ENCODE measurements around the gene FBXW8. TPM values are rescaled to one million over a fixed set of nuclear protein-coding genes. Genes with fewer than 3 reads are reported as not detected.

The FBXW8 gene
- total and polyA plus RNA-seq, 7 experiments from 2014 or later, result 4.8 to 13.2 (median 11.7) TPM

- Histone ChIP-seq H3K4me3 (ENCODE audit: low read length) (no peak overlapping the region), H3K36me3 (ENCODE audit: control insufficient read depth in 2 of 3, insufficient read depth in 3 of 3, low read length in 3 of 3) (peaks cover 0 to 33% (median 0%) of the 10 kb centered on the region in 3 experiments), H3K27ac (ENCODE audit: low read depth, low read length) (no peak overlapping the region), H3K9me3 (ENCODE audit: control insufficient read depth in 2 of 3, low read length in 3 of 3) (no peaks in the 10 kb centered on the region), H3K27me3 (ENCODE audit: control insufficient read depth in 2 of 2, insufficient read depth in 2 of 2, low read length in 2 of 2) (no peaks in the 10 kb centered on the region), H3K4me1 (ENCODE audit: control insufficient read depth in 2 of 2, insufficient read depth in 2 of 2, low read length in 2 of 2) (no peaks in the 10 kb centered on the region)
- H3K36me3 Mint-ChIP-seq, result peaks cover 0 to 68% (median 23%) of the 10 kb centered on the region in 5 donors
- no peaks in the 10 kb centered on the region for H3K27me3 Mint-ChIP-seq
- CTCF ChIA-PET, result no interaction called here
- H3K4me1 Mint-ChIP-seq, result no peaks in the 10 kb centered on the region
- DNase-seq (no peak), ATAC-seq (no peak)
- no peak overlapping the region for H3K4me3 Mint-ChIP-seq
- POLR2A ChIA-PET, result no interaction called here
- intact Hi-C loops (cut with micrococcal nuclease), result no loop called here
- no peak overlapping the region for H3K27ac Mint-ChIP-seq
- no peaks in the 10 kb centered on the region for H3K9me3 Mint-ChIP-seq
These were observed 59.1 kb downstream of the FBXW8 start for GRCh38 chr12:116969615-116970585.

GRCh38 chr12:116971222-116971621 lies 60.5 kb downstream of the FBXW8 start:
- no peak for DNase-seq
- no peak for ATAC-seq
- H3K4me3 ChIP-seq (ENCODE audit: low read length), result no peak overlapping the region
- H3K4me1 ChIP-seq (ENCODE audit: control insufficient read depth in 2 of 2, insufficient read depth in 2 of 2, low read length in 2 of 2), result no peaks in the 10 kb centered on the region
- H3K27me3 ChIP-seq (ENCODE audit: control insufficient read depth in 2 of 2, insufficient read depth in 2 of 2, low read length in 2 of 2), result no peaks in the 10 kb centered on the region
- POLR2A ChIA-PET, result no interaction called here
- intact Hi-C loops (cut with micrococcal nuclease), result no loop called here
- H3K4me3 Mint-ChIP-seq, result no peak overlapping the region
- H3K27ac ChIP-seq (ENCODE audit: low read depth, low read length), result no peak overlapping the region
- H3K36me3 Mint-ChIP-seq, result peaks cover 0 to 66% (median 19%) of the 10 kb centered on the region in 5 donors
- CTCF ChIA-PET, result interaction anchor here (1.2 kb wide), 1 partner anchor 11 kb away, joined by 3 read pairs; no protein-coding TSS in a partner anchor
- no peaks in the 10 kb centered on the region for H3K9me3 ChIP-seq (ENCODE audit: control insufficient read depth in 2 of 3, low read length in 3 of 3)
- H3K36me3 ChIP-seq (ENCODE audit: control insufficient read depth in 2 of 3, insufficient read depth in 3 of 3, low read length in 3 of 3), result peaks cover 0 to 27% (median 0%) of the 10 kb centered on the region in 3 experiments
- H3K27ac Mint-ChIP-seq, result no peak overlapping the region
- H3K9me3 Mint-ChIP-seq, result no peaks in the 10 kb centered on the region
- no peaks in the 10 kb centered on the region for H3K4me1 Mint-ChIP-seq
- no peaks in the 10 kb centered on the region for H3K27me3 Mint-ChIP-seq

- Mint-ChIP-seq H3K4me1 (peaks cover 0 to 15% (median 0%) of the 10 kb centered on the region in 7 donors), H3K27ac (no peak overlapping the region), H3K27me3 (no peaks in the 10 kb centered on the region), H3K9me3 (no peaks in the 10 kb centered on the region), H3K36me3 (peaks cover 3 to 54% (median 21%) of the 10 kb centered on the region in 5 donors), H3K4me3 (no peak overlapping the region)
- Histone ChIP-seq H3K4me3 (ENCODE audit: low read length) (no peak overlapping the region), H3K4me1 (ENCODE audit: control insufficient read depth in 2 of 2, insufficient read depth in 2 of 2, low read length in 2 of 2) (no peaks in the 10 kb centered on the region), H3K9me3 (ENCODE audit: control insufficient read depth in 2 of 3, low read length in 3 of 3) (no peaks in the 10 kb centered on the region), H3K27ac (ENCODE audit: low read depth, low read length) (no peak overlapping the region), H3K27me3 (ENCODE audit: control insufficient read depth in 2 of 2, insufficient read depth in 2 of 2, low read length in 2 of 2) (no peaks in the 10 kb centered on the region), H3K36me3 (ENCODE audit: control insufficient read depth in 2 of 3, insufficient read depth in 3 of 3, low read length in 3 of 3) (peaks cover 0 to 10% (median 0%) of the 10 kb centered on the region in 3 experiments)
- ATAC-seq, result no peak
- intact Hi-C loops (cut with micrococcal nuclease), result no loop called here
- ChIA-PET CTCF (no interaction called here), POLR2A (no interaction called here)
- DNase-seq, result no peak
These were observed 65.1 kb downstream of the FBXW8 start for GRCh38 chr12:116975779-116976393.

- Histone ChIP-seq H3K9me3 (ENCODE audit: control insufficient read depth in 2 of 3, low read length in 3 of 3) (no peaks in the 10 kb centered on the region), H3K27ac (ENCODE audit: low read depth, low read length) (no peak overlapping the region), H3K4me1 (ENCODE audit: control insufficient read depth in 2 of 2, insufficient read depth in 2 of 2, low read length in 2 of 2) (no peaks in the 10 kb centered on the region), H3K36me3 (ENCODE audit: control insufficient read depth in 2 of 3, insufficient read depth in 3 of 3, low read length in 3 of 3) (peaks cover 0 to 4% (median 0%) of the 10 kb centered on the region in 3 experiments), H3K27me3 (ENCODE audit: control insufficient read depth in 2 of 2, insufficient read depth in 2 of 2, low read length in 2 of 2) (no peaks in the 10 kb centered on the region), H3K4me3 (ENCODE audit: low read length) (no peak overlapping the region)
- Mint-ChIP-seq H3K36me3 (peaks cover 2 to 50% (median 14%) of the 10 kb centered on the region in 5 donors), H3K9me3 (no peaks in the 10 kb centered on the region), H3K4me3 (no peak overlapping the region), H3K27me3 (no peaks in the 10 kb centered on the region), H3K27ac (no peak overlapping the region), H3K4me1 (peaks cover 0 to 15% (median 0%) of the 10 kb centered on the region in 7 donors)
- CTCF ChIA-PET, result no interaction called here
- intact Hi-C loops (cut with micrococcal nuclease), result no loop called here
- DNase-seq, result no peak
- POLR2A ChIA-PET, result no interaction called here
- ATAC-seq, result no peak
These were observed 67.0 kb downstream of the FBXW8 start for GRCh38 chr12:116977465-116978380.

GRCh38 chr12:116978791-116979508 lies 68.2 kb downstream of the FBXW8 start:
- ATAC-seq, result no peak
- Histone ChIP-seq H3K36me3 (ENCODE audit: control insufficient read depth in 2 of 3, insufficient read depth in 3 of 3, low read length in 3 of 3) (no peaks in the 10 kb centered on the region), H3K9me3 (ENCODE audit: control insufficient read depth in 2 of 3, low read length in 3 of 3) (no peaks in the 10 kb centered on the region), H3K27me3 (ENCODE audit: control insufficient read depth in 2 of 2, insufficient read depth in 2 of 2, low read length in 2 of 2) (no peaks in the 10 kb centered on the region), H3K27ac (ENCODE audit: low read depth, low read length) (no peak overlapping the region), H3K4me1 (ENCODE audit: control insufficient read depth in 2 of 2, insufficient read depth in 2 of 2, low read length in 2 of 2) (no peaks in the 10 kb centered on the region), H3K4me3 (ENCODE audit: low read length) (no peak overlapping the region)
- ChIA-PET CTCF (no interaction called here), POLR2A (interaction anchor here (0.7 kb wide), 1 partner anchor 13 kb away, joined by 4 read pairs; no protein-coding TSS in a partner anchor)
- H3K4me3 Mint-ChIP-seq, result no peak overlapping the region
- intact Hi-C loops (cut with micrococcal nuclease), result no loop called here
- no peaks in the 10 kb centered on the region for H3K9me3 Mint-ChIP-seq
- peaks cover 2 to 37% (median 6%) of the 10 kb centered on the region in 5 donors for H3K36me3 Mint-ChIP-seq
- H3K4me1 Mint-ChIP-seq, result peaks cover 0 to 15% (median 0%) of the 10 kb centered on the region in 7 donors
- H3K27ac Mint-ChIP-seq, result no peak overlapping the region
- DNase-seq, result no peak
- no peaks in the 10 kb centered on the region for H3K27me3 Mint-ChIP-seq

GRCh38 chr12:116980083-116980482 lies 69.3 kb downstream of the FBXW8 start:
- intact Hi-C loops (cut with micrococcal nuclease), result no loop called here
- no peak for DNase-seq
- CTCF ChIA-PET, result no interaction called here
- no peak overlapping the region for H3K27ac ChIP-seq (ENCODE audit: low read depth, low read length)
- Mint-ChIP-seq H3K4me3 (no peak overlapping the region), H3K27ac (no peak overlapping the region), H3K9me3 (no peaks in the 10 kb centered on the region), H3K4me1 (peaks cover 0 to 15% (median 0%) of the 10 kb centered on the region in 7 donors), H3K36me3 (peaks cover 2 to 37% (median 6%) of the 10 kb centered on the region in 5 donors), H3K27me3 (no peaks in the 10 kb centered on the region)
- POLR2A ChIA-PET, result no interaction called here
- no peaks in the 10 kb centered on the region for H3K4me1 ChIP-seq (ENCODE audit: control insufficient read depth in 2 of 2, insufficient read depth in 2 of 2, low read length in 2 of 2)
- H3K9me3 ChIP-seq (ENCODE audit: control insufficient read depth in 2 of 3, low read length in 3 of 3), result no peaks in the 10 kb centered on the region
- H3K4me3 ChIP-seq (ENCODE audit: low read length), result no peak overlapping the region
- no peak for ATAC-seq
- H3K36me3 ChIP-seq (ENCODE audit: control insufficient read depth in 2 of 3, insufficient read depth in 3 of 3, low read length in 3 of 3), result no peaks in the 10 kb centered on the region
- no peaks in the 10 kb centered on the region for H3K27me3 ChIP-seq (ENCODE audit: control insufficient read depth in 2 of 2, insufficient read depth in 2 of 2, low read length in 2 of 2)

Data from naive thymus-derived CD4-positive, alpha-beta T cell (primary cell).